ENCODE data around the gene MAGEH1. TPM values are rescaled to one million over a fixed set of nuclear protein-coding genes. Genes with fewer than 3 reads are reported as not detected.

The MAGEH1 gene
- total and polyA plus RNA-seq, 9 of the 15 experiments (the other 6 are each of a cell fraction or from before 2014, with no cell fraction given), result 3.7 to 14.9 (median 8.8) TPM

DNA sequence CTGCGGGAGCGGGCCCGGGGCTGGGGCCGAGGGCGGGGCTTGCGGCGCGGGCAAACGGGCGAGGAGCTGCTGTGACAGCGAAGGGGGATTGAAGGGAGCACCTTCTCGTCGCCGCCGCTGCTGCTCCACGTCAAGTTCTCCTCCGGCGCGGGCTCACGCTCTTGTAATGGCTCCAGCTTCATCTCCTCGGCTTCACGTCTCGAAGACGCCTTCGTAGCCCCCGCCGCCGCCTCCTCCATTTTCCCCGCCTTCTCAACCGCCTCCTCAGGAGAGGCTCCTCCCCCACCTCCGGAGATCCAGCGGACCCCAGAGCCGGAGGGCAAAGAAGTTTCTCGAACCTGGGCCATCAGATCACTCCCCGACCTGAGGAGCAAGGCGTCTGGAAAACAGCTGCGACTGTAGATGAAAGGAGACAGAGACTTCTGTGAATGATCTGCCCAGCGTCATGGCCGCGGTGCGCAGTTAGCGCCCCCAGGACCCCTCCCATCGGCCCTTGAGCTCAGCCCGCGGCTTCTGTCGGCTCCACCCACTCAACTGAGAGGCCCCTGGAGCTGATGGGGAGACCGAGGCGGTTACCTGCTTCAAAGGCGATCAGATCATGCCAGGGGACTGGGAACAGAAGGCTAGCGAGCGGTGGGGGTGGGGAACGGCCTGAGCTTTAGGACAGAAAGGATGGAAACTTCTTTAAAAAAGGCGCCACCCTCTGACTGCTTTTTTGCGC lies 36.8 kb downstream of the MAGEH1 start (continued):
- no peak for TF ChIP-seq HMG20A (CRISPR knock-in tag; conservative IDR thresholded peaks at IDR 0.05)
- no peak for TF ChIP-seq HDAC8 (tag; IDR thresholded peaks at IDR 0.05)
- TF ChIP-seq MTA2 (IDR thresholded peaks at IDR 0.05; ENCODE audit: low read depth), result no peak
- TF ChIP-seq NFIX (CRISPR knock-in tag; IDR thresholded peaks at IDR 0.05; ENCODE audit: low read depth), result no peak
- no peak for TF ChIP-seq SETDB1 (IDR thresholded peaks at IDR 0.05; ENCODE audit: low read length)
- no peak for TF ChIP-seq CCAR2 (IDR thresholded peaks at IDR 0.05; ENCODE audit: low read depth, low read length)
- TF ChIP-seq, protein P1, sequence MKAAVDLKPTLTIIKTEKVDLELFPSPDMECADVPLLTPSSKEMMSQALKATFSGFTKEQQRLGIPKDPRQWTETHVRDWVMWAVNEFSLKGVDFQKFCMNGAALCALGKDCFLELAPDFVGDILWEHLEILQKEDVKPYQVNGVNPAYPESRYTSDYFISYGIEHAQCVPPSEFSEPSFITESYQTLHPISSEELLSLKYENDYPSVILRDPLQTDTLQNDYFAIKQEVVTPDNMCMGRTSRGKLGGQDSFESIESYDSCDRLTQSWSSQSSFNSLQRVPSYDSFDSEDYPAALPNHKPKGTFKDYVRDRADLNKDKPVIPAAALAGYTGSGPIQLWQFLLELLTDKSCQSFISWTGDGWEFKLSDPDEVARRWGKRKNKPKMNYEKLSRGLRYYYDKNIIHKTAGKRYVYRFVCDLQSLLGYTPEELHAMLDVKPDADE (conservative IDR thresholded peaks at IDR 0.05; ENCODE audit: control insufficient read depth, low read depth, low read length), result no peak
- no peak for TF ChIP-seq FOXA3 (CRISPR knock-in tag; conservative IDR thresholded peaks at IDR 0.05 in 1 of 2, IDR thresholded peaks at IDR 0.05 in 1 of 2)
- TF ChIP-seq POLR2G (IDR thresholded peaks at IDR 0.05; ENCODE audit: low read depth, low read length), result peak; percentile 62; the same call in 1 of the 2 replicates
- no peak for TF ChIP-seq NCOA4 (IDR thresholded peaks at IDR 0.05; ENCODE audit: partially characterized antibody)
- TF ChIP-seq, protein P2, sequence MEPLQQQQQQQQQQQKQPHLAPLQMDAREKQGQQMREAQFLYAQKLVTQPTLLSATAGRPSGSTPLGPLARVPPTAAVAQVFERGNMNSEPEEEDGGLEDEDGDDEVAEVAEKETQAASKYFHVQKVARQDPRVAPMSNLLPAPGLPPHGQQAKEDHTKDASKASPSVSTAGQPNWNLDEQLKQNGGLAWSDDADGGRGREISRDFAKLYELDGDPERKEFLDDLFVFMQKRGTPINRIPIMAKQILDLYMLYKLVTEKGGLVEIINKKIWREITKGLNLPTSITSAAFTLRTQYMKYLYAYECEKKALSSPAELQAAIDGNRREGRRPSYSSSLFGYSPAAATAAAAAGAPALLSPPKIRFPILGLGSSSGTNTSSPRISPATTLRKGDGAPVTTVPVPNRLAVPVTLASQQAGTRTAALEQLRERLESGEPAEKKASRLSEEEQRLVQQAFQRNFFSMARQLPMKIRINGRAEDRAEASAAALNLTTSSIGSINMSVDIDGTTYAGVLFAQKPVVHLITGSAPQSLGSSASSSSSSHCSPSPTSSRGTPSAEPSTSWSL (CRISPR knock-in tag; IDR thresholded peaks at IDR 0.05; ENCODE audit: borderline replicate concordance), result no peak
- TF ChIP-seq YY1 (IDR thresholded peaks at IDR 0.05; ENCODE audit: borderline replicate concordance in 1 of 3, control insufficient read depth in 1 of 3, extremely low read depth in 1 of 3, insufficient read depth in 3 of 3, insufficient read length in 1 of 3, insufficient replicate concordance in 2 of 3, low read depth in 1 of 3, low read length in 2 of 3), result peak in 2 of 3 experiments; percentile 17 to 53
- no peak for TF ChIP-seq ZBTB40 (IDR thresholded peaks at IDR 0.05)
- no peak for TF ChIP-seq ZBTB40 (CRISPR knock-in tag; IDR thresholded peaks at IDR 0.05)
- no peak for TF ChIP-seq ZSCAN32 (CRISPR knock-in tag; IDR thresholded peaks at IDR 0.05)

Data from K562 (cell line).